Kidney tubule cell (primary cell): Measurements from ENCODE around the gene DPP10.
A peak's percentile ranks its signal among the peaks of the same experiment; 100 is the strongest.

Experiments used
- DNase-seq: peaks from one replicate; pipeline ENCODE4 v3.0.0-alpha.2; 2018; ENCODE audit warnings: low spot score

The DPP10 gene

GRCh38 chr2:114609203-114609602 is 166.8 kb downstream of the DPP10 start:
- DNase-seq, result no peak

GRCh38 chr2:114609801-114610200 is 167.4 kb downstream of the DPP10 start:
- no peak for DNase-seq

- no peak for DNase-seq
Observed at GRCh38 chr2:114610677-114611076, 168.2 kb downstream of the DPP10 start.

GRCh38 chr2:114614592-114614991 is 172.2 kb downstream of the DPP10 start:
- no peak for DNase-seq

- DNase-seq, result no peak
Observed at GRCh38 chr2:114628481-114628880, 186.0 kb downstream of the DPP10 start.

- DNase-seq, result no peak
Observed at GRCh38 chr2:114631146-114631545, 188.7 kb downstream of the DPP10 start.

GRCh38 chr2:114642166-114642770 is 199.8 kb downstream of the DPP10 start:
- DNase-seq, result no peak

- DNase-seq, result no peak
Observed at GRCh38 chr2:114642988-114643553, 200.6 kb downstream of the DPP10 start.

- no peak for DNase-seq
Observed at GRCh38 chr2:114651933-114652332, 209.5 kb downstream of the DPP10 start.

- no peak for DNase-seq
Observed at GRCh38 chr2:114659880-114660279, 217.4 kb downstream of the DPP10 start.

GRCh38 chr2:114661971-114662939 is 219.8 kb downstream of the DPP10 start:
- peak; percentile 9 for DNase-seq

- DNase-seq, result no peak
Observed at GRCh38 chr2:114668415-114668814, 226.0 kb downstream of the DPP10 start.

- no peak for DNase-seq
Observed at GRCh38 chr2:114683251-114683650, 240.8 kb downstream of the DPP10 start.

- DNase-seq, result no peak
Observed at GRCh38 chr2:114684403-114684802, 242.0 kb downstream of the DPP10 start.

- no peak for DNase-seq
Observed at GRCh38 chr2:114685102-114685501, 242.7 kb downstream of the DPP10 start.

GRCh38 chr2:114688241-114688640 is 245.8 kb downstream of the DPP10 start:
- peak; percentile 52 for DNase-seq

- no peak for DNase-seq
Observed at GRCh38 chr2:114698520-114698919, 256.1 kb downstream of the DPP10 start.

- DNase-seq, result no peak
Observed at GRCh38 chr2:114699423-114699944, 257.0 kb downstream of the DPP10 start.

- no peak for DNase-seq
Observed at GRCh38 chr2:114700440-114700839, 258.0 kb downstream of the DPP10 start.

- no peak for DNase-seq
Observed at GRCh38 chr2:114709936-114710850, 267.8 kb downstream of the DPP10 start.

GRCh38 chr2:114714313-114714712 is 271.9 kb downstream of the DPP10 start:
- no peak for DNase-seq

- no peak for DNase-seq
Observed at GRCh38 chr2:114717049-114717448, 274.6 kb downstream of the DPP10 start.
